Measurements from ENCODE around the gene MYCBP. TPM values are rescaled to one million over a fixed set of nuclear protein-coding genes. Genes with fewer than 3 reads are reported as not detected.
A peak's percentile ranks its signal among the peaks of the same experiment; 100 is the strongest.

MYCBP gene
- total and polyA plus RNA-seq, 2 of the 8 experiments (the other 6 are each of a cell fraction or from before 2014, with no cell fraction given): 22.4 to 38.2 TPM

- no peak overlapping the region for H3K23ac ChIP-seq (ENCODE audit: insufficient read length)
- peaks cover 6 to 28% (median 23%) of the 10 kb centered on the region in 4 experiments for H3K27me3 ChIP-seq (replicated peaks in 1 of 4; ENCODE audit: control insufficient read depth in 3 of 4, extremely low read depth in 1 of 4, insufficient read depth in 3 of 4, low read length in 3 of 4)
- no peak overlapping the region for H3K9ac ChIP-seq (replicated peaks in 1 of 4; ENCODE audit: extremely low read depth in 1 of 4, low read depth in 3 of 4, low read length in 3 of 4)
- no peaks in the 10 kb centered on the region for H3K79me1 ChIP-seq (ENCODE audit: low read depth, low read length)
- no peak overlapping the region for H3K56ac ChIP-seq (replicated peaks; ENCODE audit: insufficient read length, low read depth, low read length)
- no peak overlapping the region for H4K91ac ChIP-seq (replicated peaks; ENCODE audit: insufficient read length, low read length)
- no peak overlapping the region for H2AFZ ChIP-seq (ENCODE audit: low read length)
- no peak overlapping the region for H3K14ac ChIP-seq (ENCODE audit: insufficient read length)
- no peak overlapping the region for H2AK5ac ChIP-seq (ENCODE audit: low read depth, low read length)
- H3K4me2 ChIP-seq (ENCODE audit: insufficient read depth in 1 of 2, low read depth in 2 of 2, low read length in 2 of 2): no peak overlapping the region
- H4K20me1 ChIP-seq (replicated peaks in 1 of 2; ENCODE audit: control insufficient read depth in 1 of 2, insufficient read depth in 2 of 2, low read length in 2 of 2): no peaks in the 10 kb centered on the region
- no peak overlapping the region for H2BK120ac ChIP-seq (replicated peaks; ENCODE audit: low read depth, low read length)
- no peak overlapping the region for H2BK12ac ChIP-seq (ENCODE audit: low read depth, low read length)
- H2BK5ac ChIP-seq (ENCODE audit: low read depth, low read length): no peak overlapping the region
- ChIA-PET POLR2A (ENCODE audit: partially characterized antibody) (interaction anchor here (1.4 kb wide), 1 partner anchor 31 kb away, joined by 4 read pairs; no protein-coding TSS in a partner anchor), CTCF (ENCODE audit: partially characterized antibody) (interaction anchor here (1.5 to 8.1 kb wide), 6 partner anchors 14 to 311 kb away, joined by 4 to 71 read pairs (median 11); no protein-coding TSS in a partner anchor)
- H3K36me3 ChIP-seq (ENCODE audit: control insufficient read depth in 2 of 4, insufficient read depth in 4 of 4, low read length in 3 of 4): no peaks in the 10 kb centered on the region
- TF ChIP-seq ATF2 (IDR thresholded peaks at IDR 0.05; ENCODE audit: low read length) (no peak), KDM5A (IDR thresholded peaks at IDR 0.05; ENCODE audit: low read length) (no peak)
- TF ChIP-seq, protein P1, sequence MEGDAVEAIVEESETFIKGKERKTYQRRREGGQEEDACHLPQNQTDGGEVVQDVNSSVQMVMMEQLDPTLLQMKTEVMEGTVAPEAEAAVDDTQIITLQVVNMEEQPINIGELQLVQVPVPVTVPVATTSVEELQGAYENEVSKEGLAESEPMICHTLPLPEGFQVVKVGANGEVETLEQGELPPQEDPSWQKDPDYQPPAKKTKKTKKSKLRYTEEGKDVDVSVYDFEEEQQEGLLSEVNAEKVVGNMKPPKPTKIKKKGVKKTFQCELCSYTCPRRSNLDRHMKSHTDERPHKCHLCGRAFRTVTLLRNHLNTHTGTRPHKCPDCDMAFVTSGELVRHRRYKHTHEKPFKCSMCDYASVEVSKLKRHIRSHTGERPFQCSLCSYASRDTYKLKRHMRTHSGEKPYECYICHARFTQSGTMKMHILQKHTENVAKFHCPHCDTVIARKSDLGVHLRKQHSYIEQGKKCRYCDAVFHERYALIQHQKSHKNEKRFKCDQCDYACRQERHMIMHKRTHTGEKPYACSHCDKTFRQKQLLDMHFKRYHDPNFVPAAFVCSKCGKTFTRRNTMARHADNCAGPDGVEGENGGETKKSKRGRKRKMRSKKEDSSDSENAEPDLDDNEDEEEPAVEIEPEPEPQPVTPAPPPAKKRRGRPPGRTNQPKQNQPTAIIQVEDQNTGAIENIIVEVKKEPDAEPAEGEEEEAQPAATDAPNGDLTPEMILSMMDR (IDR thresholded peaks at IDR 0.05; ENCODE audit: control extremely low read depth in 1 of 3, insufficient read depth in 1 of 3, low read depth in 1 of 3, low read length in 3 of 3): no peak
- H3K4me1 ChIP-seq (replicated peaks in 1 of 4; ENCODE audit: control insufficient read depth in 3 of 4, insufficient read depth in 4 of 4, low read length in 3 of 4): peaks cover 0 to 4% (median 1%) of the 10 kb centered on the region in 4 experiments; a peak in 2 of 7 replicates
- FAIRE-seq (no peak), DNase-seq (ENCODE audit: low read depth in 1 of 2, low spot score in 2 of 2) (no peak)
- peaks cover 4% of the 10 kb centered on the region; the same call in 1 of the 2 replicates for H3K23me2 ChIP-seq (ENCODE audit: low read depth, low read length)
- H3K4me3 ChIP-seq (ENCODE audit: extremely low read depth in 1 of 4, insufficient read depth in 2 of 4, low read depth in 3 of 4, low read length in 4 of 4): no peak overlapping the region
- no peak overlapping the region for H2BK20ac ChIP-seq (ENCODE audit: low read length)
- H3K9me3 ChIP-seq (ENCODE audit: insufficient read depth in 2 of 2, low read depth in 1 of 2, low read length in 1 of 2): peaks cover 0 to 4% of the 10 kb centered on the region in 2 experiments; a peak in 2 of 4 replicates
- no peak overlapping the region for H4K8ac ChIP-seq (ENCODE audit: extremely low read depth, insufficient read depth, low read length)
- H3K18ac ChIP-seq (ENCODE audit: extremely low read depth, low read length): no peak overlapping the region
- no peak overlapping the region for H4K5ac ChIP-seq (ENCODE audit: insufficient read length, low read depth, low read length)
- no peaks in the 10 kb centered on the region for H3K79me2 ChIP-seq (ENCODE audit: control insufficient read depth in 1 of 2, insufficient read depth in 2 of 2, low read length in 2 of 2)
- H2BK15ac ChIP-seq (ENCODE audit: low read length): 0 out of 2 replicates have a peak overlapping the region, but pooled peaks have one; percentile 48
- no peak overlapping the region for H3K27ac ChIP-seq (ENCODE audit: low read depth, low read length)
- H3K4ac ChIP-seq (replicated peaks; ENCODE audit: insufficient read length, low read depth, low read length): no peak overlapping the region
- 81% methylated on average over 1 of the region's 1 CpG; no CpG with 5 or more reads in 1 of the 2 experiments for WGBS, 2 experiments (ENCODE audit: extremely low coverage in 1 of 2, insufficient coverage in 1 of 2, insufficient read length in 1 of 2, insufficient replicate concordance in 2 of 2, low coverage in 1 of 2, low lambda C conversion rate in 2 of 2, missing lambda C conversion rate in 1 of 2)
These were observed 52.3 kb downstream of the MYCBP start for GRCh38 chr1:38820860-38821259.
